ENCODE measurements around the gene CRYZL1.

- TF ChIP-seq CTCF (IDR thresholded peaks at IDR 0.05): no peak
- TF ChIP-seq POLR2A (IDR thresholded peaks at IDR 0.05): no peak
Observed at GRCh38 chr21:33567914-33568313, 73.6 kb downstream of the CRYZL1 start.
